K562 (cell line): ENCODE results near the gene ZNF48. TPM values are rescaled to one million over a fixed set of nuclear protein-coding genes. Genes with fewer than 3 reads are reported as not detected.

Source experiments
- CBX3 ChIP-seq, 2 experiments: IDR thresholded peaks; 1 replicate in 1 of 2; 2 replicates in 1 of 2; pipeline ENCODE4 v1.6.1; 2012; ENCODE audit warnings: inconsistent platforms in 2 of 2, low read length in 2 of 2, borderline replicate concordance in 1 of 2, control low read depth in 1 of 2
- CTCF ChIP-seq, 3 experiments: IDR thresholded peaks in 2 of 3; conservative IDR thresholded peaks in 1 of 3; 2 replicates each; pipeline ENCODE4 v1.5.1; 2011 to 2012; ENCODE audit warnings: low read length in 3 of 3, mild to moderate bottlenecking in 3 of 3, control low read depth in 2 of 3, improper control_type of control experiment in 1 of 3, inconsistent platforms in 1 of 3, low read depth in 1 of 3, mixed read lengths in 1 of 3, moderate library complexity in 1 of 3; ENCODE audit not compliant: insufficient read depth in 2 of 3
- HMBOX1 ChIP-seq: sonication (generic); IDR thresholded peaks from 2 replicates; pipeline ENCODE4 v1.6.1; 2016
- HMGXB4 ChIP-seq: sonication (generic); formaldehyde crosslinking; IDR thresholded peaks from 2 replicates; pipeline ENCODE4 v1.8.1; 2023; ENCODE audit warnings: mild to moderate bottlenecking, missing genetic modification reagents
- MYC ChIP-seq, 2 experiments: fragments of 250-450 bp in 1 of 2; sonication (Bioruptor Pico) in 1 of 2; IDR thresholded peaks; 2 replicates each; pipeline versions ENCODE4 v1.5.1 to v1.6.1; 2012 to 2021; ENCODE audit warnings: low read depth in 2 of 2, borderline replicate concordance in 1 of 2, improper control_type of control experiment in 1 of 2, low read length in 1 of 2, mild to moderate bottlenecking in 1 of 2, moderate library complexity in 1 of 2
- RAD21 ChIP-seq, 2 experiments: fragments of 250-450 bp in 1 of 2; fragments of 450-650 bp in 1 of 2; sonication (Bioruptor Pico) in 1 of 2; formaldehyde crosslinking in 1 of 2; IDR thresholded peaks in 1 of 2; conservative IDR thresholded peaks in 1 of 2; 2 replicates each; pipeline versions ENCODE4 v1.4.0 to v1.8.0; 2020 to 2022; ENCODE audit warnings: mild to moderate bottlenecking in 2 of 2, moderate library complexity in 1 of 2
- RB1 ChIP-seq: fragments of 450-650 bp; IDR thresholded peaks from 2 replicates; pipeline ENCODE4 v1.6.1; 2017; ENCODE audit warnings: low read depth, mild to moderate bottlenecking
- TEAD4 ChIP-seq, 2 experiments: sonication (generic) in 1 of 2; formaldehyde crosslinking in 1 of 2; IDR thresholded peaks; 2 replicates each; pipeline versions ENCODE4 v1.6.1 to v1.8.0; 2012 to 2022; ENCODE audit warnings: borderline replicate concordance in 1 of 2, inconsistent platforms in 1 of 2, low read length in 1 of 2, mild to moderate bottlenecking in 1 of 2, missing genetic modification reagents in 1 of 2
- VEZF1 ChIP-seq: fragments of 200-800 bp; sonication (Bioruptor generic); IDR thresholded peaks from 2 replicates; pipeline ENCODE4 v1.6.1; 2017; ENCODE audit warnings: missing genetic modification characterization, missing compliant biosample characterization
- ZBTB33 ChIP-seq: sonication (generic); formaldehyde crosslinking; IDR thresholded peaks from 2 replicates; pipeline ENCODE4 v1.8.1; 2023; ENCODE audit warnings: mild to moderate bottlenecking, missing genetic modification reagents
- ZNF408 ChIP-seq: fragments of 250-450 bp; sonication (Bioruptor Pico); IDR thresholded peaks from 2 replicates; pipeline ENCODE4 v1.4.0; 2020; ENCODE audit warnings: low read depth, mild to moderate bottlenecking, moderate library complexity
- polyA plus RNA-seq, 8 experiments: library from polyadenylated mRNA; depleted of rRNA in 4 of 8; stranded (reverse) in 5 of 8; unstranded in 3 of 8; fragments of >200 nt; fragmentation: Nextera tagmentation in 2 of 8; fragmentation: Illumina TruSeq in 1 of 8; extraction: Ambion mirVana in 2 of 8; extraction: Trizol in 1 of 8; gene quantifications; 2 replicates each; pipeline versions ENCODE4 v1.2.1 to v1.2.3, GENCODE V29; 2011 to 2014; ENCODE audit warnings: inconsistent platforms in 1 of 8, missing spikeins in 1 of 8
- total RNA-seq, 7 experiments: library from RNA; depleted of rRNA in 6 of 7; stranded (reverse); fragments of >200 nt in 6 of 7; fragmentation: Illumina TruSeq in 2 of 7; extraction: Trizol in 2 of 7; gene quantifications; 2 replicates each; pipeline versions ENCODE4 v1.2.1 to v1.2.3, GENCODE V29; 2011 to 2021; ENCODE audit warnings: low replicate concordance in 1 of 7

The ZNF48 gene
- total and polyA plus RNA-seq, 9 of the 15 experiments (the other 6 are each of a cell fraction or from before 2014, with no cell fraction given): 0.38 to 11.6 (median 4.7) TPM

GRCh38 chr16:30409125-30410060, 14.2 kb downstream of the ZNF48 start (continued):
- TF ChIP-seq ZBTB33 (CRISPR knock-in tag): peak; percentile 78
- TF ChIP-seq CBX3 (IDR thresholded peaks at IDR 0.05; ENCODE audit: borderline replicate concordance in 1 of 2, low read length in 2 of 2): peak in 1 of 2 experiments; percentile 45; a peak in 1 of 3 replicates
- peak; percentile 58; the same call in 1 of the 2 replicates for TF ChIP-seq HMGXB4
- peak; percentile 43; the same call in 1 of the 2 replicates for TF ChIP-seq VEZF1 (CRISPR knock-in tag)
- no peak for TF ChIP-seq ZNF408 (CRISPR knock-in tag)
- peak; percentile 91 to 96 for TF ChIP-seq RAD21 (CRISPR knock-in tag; conservative IDR thresholded peaks at IDR 0.05 in 1 of 2, IDR thresholded peaks at IDR 0.05 in 1 of 2)
- peak; percentile 96 to 97 (median 96) for TF ChIP-seq CTCF (IDR thresholded peaks at IDR 0.05 in 2 of 3, conservative IDR thresholded peaks at IDR 0.05 in 1 of 3; ENCODE audit: insufficient read depth in 2 of 3, low read depth in 1 of 3, low read length in 3 of 3)
- 0 out of 2 replicates have a peak, but pooled peaks have one; percentile 42 for TF ChIP-seq RB1
- TF ChIP-seq HMBOX1: peak; percentile 76
- 0 out of 2 replicates have a peak, but pooled peaks have one; percentile 13 for TF ChIP-seq TEAD4 (IDR thresholded peaks at IDR 0.05; ENCODE audit: low read length)
- no peak for TF ChIP-seq TEAD4 (CRISPR knock-in tag; IDR thresholded peaks at IDR 0.05; ENCODE audit: borderline replicate concordance)
- 0 out of 2 replicates have a peak, but pooled peaks have one; percentile 42 for TF ChIP-seq MYC (IDR thresholded peaks at IDR 0.05; ENCODE audit: low read depth, low read length)
- no peak for TF ChIP-seq MYC (CRISPR knock-in tag; IDR thresholded peaks at IDR 0.05; ENCODE audit: borderline replicate concordance, low read depth)
